ENCODE data around the gene EFCC1.

DNA sequence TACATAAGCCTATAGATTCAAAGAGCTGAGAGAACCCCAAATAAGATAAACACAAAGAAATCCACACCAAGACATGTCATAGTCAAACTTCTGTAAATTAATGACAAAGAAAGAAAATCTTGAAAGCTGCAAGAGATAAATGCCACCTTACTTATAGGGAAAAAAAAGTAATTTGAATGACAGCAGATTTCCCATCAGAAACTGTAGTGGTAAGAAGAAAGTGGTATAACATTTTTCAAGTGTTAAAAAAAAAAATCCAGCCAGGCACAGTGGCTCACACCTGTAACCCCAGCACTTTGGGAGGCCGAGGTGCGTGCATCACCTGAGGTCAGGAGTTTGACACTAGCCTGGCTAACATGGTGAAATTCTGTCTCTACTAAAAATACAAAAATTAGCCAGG is 44.7 kb upstream of the EFCC1 start:
- TF ChIP-seq EZH2 (IDR thresholded peaks at IDR 0.05; ENCODE audit: low read depth) (no peak), CTCF (conservative IDR thresholded peaks at IDR 0.05) (no peak)

Measured in PC-9 (cell line).